Uterus (tissue), 2 donors: Measurements from ENCODE around the gene NRG3.

Source experiments
- CTCF ChIP-seq, 4 experiments: fragments of 200-600 bp in 2 of 4; fragments of 450-650 bp in 2 of 4; sonication (generic) in 2 of 4; IDR thresholded peaks; one replicate each; pipeline ENCODE4 v1.5.1; 2016 to 2019; ENCODE audit warnings: antibody characterized with exemption in 4 of 4, mild to moderate bottlenecking in 2 of 4, moderate library complexity in 1 of 4
- POLR2A ChIP-seq, 2 donors: fragments of 450-650 bp; IDR thresholded peaks; one replicate each; pipeline ENCODE4 v1.6.1; 2016; ENCODE audit warnings: antibody characterized with exemption in 2 of 2, mild to moderate bottlenecking in 1 of 2, moderate library complexity in 1 of 2

GRCh38 chr10:82750538-82750937 lies 875.5 kb downstream of the NRG3 start:
- TF ChIP-seq POLR2A (IDR thresholded peaks at IDR 0.05) (no peak), CTCF (IDR thresholded peaks at IDR 0.05) (no peak)
